GM12865 (cell line): Measurements from ENCODE around the gene ITGA3.

Experiments used
- DNase-seq: peaks from one replicate; pipeline ENCODE4 v3.0.0; 2010; ENCODE audit warnings: low read depth
- H3K4me3 ChIP-seq: 2 replicates; pipeline ENCODE4 v1.5.1; 2011; ENCODE audit warnings: mild to moderate bottlenecking, low read depth, low read length, control low read depth
- CTCF ChIP-seq: IDR thresholded peaks from 2 replicates; pipeline ENCODE4 v1.5.1; 2011; ENCODE audit warnings: low read length, control low read depth, low read depth, inconsistent platforms; ENCODE audit not compliant: insufficient read depth; ENCODE audit errors: missing control alignments

ITGA3 gene

GRCh38 chr17:50101346-50102163 lies 45.6 kb downstream of the ITGA3 start:
- DNase-seq, result no peak
- no peak for TF ChIP-seq CTCF
- no peak overlapping the region for H3K4me3 ChIP-seq

- no peak overlapping the region for H3K4me3 ChIP-seq
- TF ChIP-seq CTCF, result no peak
- no peak for DNase-seq
Observed at GRCh38 chr17:50102164-50102991, 46.5 kb downstream of the ITGA3 start.

- H3K4me3 ChIP-seq, result no peak overlapping the region
- DNase-seq, result no peak
- no peak for TF ChIP-seq CTCF
Observed at GRCh38 chr17:50103252-50103651, 47.3 kb downstream of the ITGA3 start.

GRCh38 chr17:50103941-50104340 lies 48.0 kb downstream of the ITGA3 start:
- no peak for TF ChIP-seq CTCF
- no peak overlapping the region for H3K4me3 ChIP-seq
- DNase-seq, result no peak

- no peak for TF ChIP-seq CTCF
- H3K4me3 ChIP-seq, result no peak overlapping the region
- DNase-seq, result no peak
Observed at GRCh38 chr17:50105811-50106210, 49.9 kb downstream of the ITGA3 start.

- TF ChIP-seq CTCF, result no peak
- no peak overlapping the region for H3K4me3 ChIP-seq
- DNase-seq, result no peak
Observed at GRCh38 chr17:50106393-50107131, 50.7 kb downstream of the ITGA3 start.
